HEK293 (cell line): ENCODE data around the gene HPDL.
A peak's percentile ranks its signal among the peaks of the same experiment; 100 is the strongest.

Experiments
- CTCF ChIA-PET: fragments of 350-600 bp; formaldehyde crosslinking; extraction: SDS; loops from one replicate; lab custom pipeline; 2021; ENCODE audit warnings: antibody characterized with exemption; lab: Yijun Ruan, JAX
- POLR2A ChIA-PET: fragments of 300-600 bp; formaldehyde crosslinking; extraction: SDS; loops from one replicate; lab custom pipeline; 2020; ENCODE audit warnings: antibody characterized with exemption, inconsistent platforms; lab: Yijun Ruan, JAX
- H3K27ac ChIP-seq: fragments of 200-500 bp; sonication (Bioruptor generic); 2 replicates; pipeline ENCODE4 v1.5.1; 2014; ENCODE audit warnings: low read depth, low read length, control low read depth, inconsistent platforms; ENCODE audit errors: extremely low read depth
- H3K36me3 ChIP-seq, 2 experiments: fragments of 200-500 bp in 1 of 2; sonication (Bioruptor generic) in 1 of 2; 1 replicate in 1 of 2; 2 replicates in 1 of 2; pipeline ENCODE4 v1.5.1; 2014 to 2017; ENCODE audit warnings: inconsistent platforms in 2 of 2, low read length in 2 of 2; ENCODE audit not compliant: control insufficient read depth in 2 of 2, insufficient read depth in 1 of 2
- H3K4me1 ChIP-seq: fragments of 200-500 bp; sonication (Bioruptor generic); 2 replicates; pipeline ENCODE4 v1.5.1; 2014; ENCODE audit warnings: mild to moderate bottlenecking, low read length, inconsistent platforms; ENCODE audit not compliant: control insufficient read depth, insufficient read depth
- H3K4me3 ChIP-seq: 2 replicates; pipeline ENCODE4 v1.5.1; 2011; ENCODE audit warnings: low read depth, mild to moderate bottlenecking, control low read depth, low read length, moderate library complexity
- H3K9me3 ChIP-seq: fragments of 200-500 bp; sonication (Bioruptor generic); 2 replicates; pipeline ENCODE4 v1.5.1; 2014; ENCODE audit warnings: low read depth, low read length, inconsistent platforms; ENCODE audit not compliant: control insufficient read depth, insufficient read depth
- EGR2 ChIP-seq: fragments of 450-650 bp; formaldehyde crosslinking; IDR thresholded peaks from 2 replicates; pipeline ENCODE4 v1.5.1; 2016; ENCODE audit warnings: low read depth, missing biosample characterization, missing genetic modification characterization
- HOXC10 ChIP-seq: sonication (generic); formaldehyde crosslinking; IDR thresholded peaks from 2 replicates; pipeline ENCODE4 v1.8.1; 2023; ENCODE audit warnings: mild to moderate bottlenecking, missing genetic modification reagents
- HOXD13 ChIP-seq: sonication (generic); formaldehyde crosslinking; IDR thresholded peaks from 2 replicates; pipeline ENCODE4 v1.8.0; 2022; ENCODE audit warnings: missing genetic modification reagents, borderline replicate concordance
- SALL2 ChIP-seq: fragments of 450-650 bp; formaldehyde crosslinking; IDR thresholded peaks from 2 replicates; pipeline ENCODE4 v1.5.0; 2017; ENCODE audit warnings: missing biosample characterization, mild to moderate bottlenecking, missing genetic modification characterization, borderline replicate concordance
- SP3 ChIP-seq: fragments of 450-650 bp; formaldehyde crosslinking; IDR thresholded peaks from 2 replicates; pipeline ENCODE4 v1.5.1; 2016; ENCODE audit warnings: missing biosample characterization, missing genetic modification characterization
- WT1 ChIP-seq: fragments of 450-650 bp; formaldehyde crosslinking; IDR thresholded peaks from 2 replicates; pipeline ENCODE4 v1.5.1; 2016; ENCODE audit warnings: missing biosample characterization, missing genetic modification characterization
- YY1 ChIP-seq: fragments of 450-650 bp; formaldehyde crosslinking; IDR thresholded peaks from 2 replicates; pipeline ENCODE4 v1.5.1; 2018; ENCODE audit warnings: missing biosample characterization, missing genetic modification characterization
- YY2 ChIP-seq: fragments of 450-650 bp; formaldehyde crosslinking; IDR thresholded peaks from 2 replicates; pipeline ENCODE4 v1.5.1; 2016; ENCODE audit warnings: missing biosample characterization, missing genetic modification characterization
- ZBTB21 ChIP-seq: fragments of 450-650 bp; formaldehyde crosslinking; IDR thresholded peaks from 2 replicates; pipeline ENCODE4 v1.5.1; 2017; ENCODE audit warnings: missing biosample characterization, missing genetic modification characterization
- ZBTB44 ChIP-seq: fragments of 450-650 bp; IDR thresholded peaks from 2 replicates; pipeline ENCODE4 v1.5.1; 2018; ENCODE audit warnings: missing biosample characterization, mild to moderate bottlenecking, missing genetic modification characterization
- ZNF140 ChIP-seq: fragments of 450-650 bp; formaldehyde crosslinking; IDR thresholded peaks from 2 replicates; pipeline ENCODE4 v1.5.1; 2016; ENCODE audit warnings: missing biosample characterization, missing genetic modification characterization
- ZNF155 ChIP-seq: fragments of 450-650 bp; formaldehyde crosslinking; IDR thresholded peaks from 2 replicates; pipeline ENCODE4 v1.5.1; 2016; ENCODE audit warnings: missing biosample characterization, missing genetic modification characterization
- ZNF18 ChIP-seq: fragments of 450-650 bp; formaldehyde crosslinking; IDR thresholded peaks from 2 replicates; pipeline ENCODE4 v1.5.1; 2016; ENCODE audit warnings: missing biosample characterization, missing genetic modification characterization
- ZNF214 ChIP-seq: fragments of 450-650 bp; formaldehyde crosslinking; IDR thresholded peaks from 2 replicates; pipeline ENCODE4 v1.5.1; 2017; ENCODE audit warnings: missing biosample characterization, mild to moderate bottlenecking, missing genetic modification characterization, borderline replicate concordance
- ZNF311 ChIP-seq: fragments of 450-650 bp; formaldehyde crosslinking; IDR thresholded peaks from 2 replicates; pipeline ENCODE4 v1.5.1; 2017; ENCODE audit warnings: missing biosample characterization, missing genetic modification characterization, borderline replicate concordance
- ZNF37A ChIP-seq: fragments of 450-650 bp; IDR thresholded peaks from 2 replicates; pipeline ENCODE4 v1.5.1; 2018; ENCODE audit warnings: missing biosample characterization, missing genetic modification characterization
- ZNF398 ChIP-seq: fragments of 450-650 bp; formaldehyde crosslinking; IDR thresholded peaks from 2 replicates; pipeline ENCODE4 v1.5.1; 2017; ENCODE audit warnings: missing biosample characterization, missing genetic modification characterization
- ZNF423 ChIP-seq: fragments of 450-650 bp; formaldehyde crosslinking; IDR thresholded peaks from 2 replicates; pipeline ENCODE4 v1.5.1; 2016; ENCODE audit warnings: missing biosample characterization, missing genetic modification characterization
- ZNF518A ChIP-seq: fragments of 450-650 bp; formaldehyde crosslinking; conservative IDR thresholded peaks from 2 replicates; pipeline ENCODE4 v1.5.1; 2016; ENCODE audit warnings: low read depth, missing biosample characterization, missing genetic modification characterization
- ZNF623 ChIP-seq: fragments of 450-650 bp; formaldehyde crosslinking; IDR thresholded peaks from 2 replicates; pipeline ENCODE4 v1.5.1; 2016; ENCODE audit warnings: missing biosample characterization, missing genetic modification characterization
- ZNF654 ChIP-seq: fragments of 450-650 bp; formaldehyde crosslinking; IDR thresholded peaks from 2 replicates; pipeline ENCODE4 v1.5.1; 2016; ENCODE audit warnings: low read depth, missing biosample characterization, missing genetic modification characterization
- ZNF701 ChIP-seq: fragments of 450-650 bp; formaldehyde crosslinking; IDR thresholded peaks from 2 replicates; pipeline ENCODE4 v1.5.1; 2016; ENCODE audit warnings: missing biosample characterization, missing genetic modification characterization
- ZNF768 ChIP-seq: fragments of 450-650 bp; formaldehyde crosslinking; IDR thresholded peaks from 2 replicates; pipeline ENCODE4 v1.5.1; 2018; ENCODE audit warnings: missing biosample characterization, mild to moderate bottlenecking, missing genetic modification characterization
- ZNF777 ChIP-seq: fragments of 450-650 bp; formaldehyde crosslinking; IDR thresholded peaks from 2 replicates; pipeline ENCODE4 v1.5.1; 2017; ENCODE audit warnings: missing biosample characterization, missing genetic modification characterization, borderline replicate concordance
- ZNF843 ChIP-seq: fragments of 450-650 bp; formaldehyde crosslinking; IDR thresholded peaks from 2 replicates; pipeline ENCODE4 v1.5.1; 2016; ENCODE audit warnings: missing biosample characterization, missing genetic modification characterization

The HPDL gene

GRCh38 chr1:45339789-45340558, 13.3 kb downstream of the HPDL start, which contains the start of the genes MUTYH and TOE1:
MUTYH (minus strand) TSS chr1:45340440; CDS start chr1:45334505, 5,935 bp downstream.
TOE1 (plus strand) TSS chr1:45340170; CDS start chr1:45340253, 83 bp downstream.
- peak within 1 kb of the TSS; percentile 67 for H3K4me3 ChIP-seq
- H3K9me3 ChIP-seq, result no peaks in the 10 kb centered on the region
- POLR2A ChIA-PET, result interaction anchor here (0.6 to 3.2 kb wide), 37 partner anchors 10 to 907 kb away, joined by 3 to 62 read pairs (median 6); partner anchors contain the start of genes AKR1A1, BTBD19, CCDC163 and GPBP1L1
- CTCF ChIA-PET, result interaction anchor here (0.7 to 2.3 kb wide), 12 partner anchors 9 to 884 kb away, joined by 3 to 8 read pairs (median 5); partner anchors contain the start of genes RNU5D-1 and TESK2
- H3K36me3 ChIP-seq, result peaks cover 0 to 50% of the 10 kb centered on the region in 2 experiments; a peak in 2 of 3 replicates
- H3K4me1 ChIP-seq, result no peaks in the 10 kb centered on the region
- peak within 1 kb of the TSS; percentile 75 for H3K27ac ChIP-seq
- TF ChIP-seq ZNF701 (no peak), ZNF654 (tag by site-specific recombination) (no peak), ZNF423 (tag by site-specific recombination) (0 out of 2 replicates have a peak, but pooled peaks have one; percentile 15), HOXC10 (no peak), SALL2 (no peak), ZNF140 (tag by site-specific recombination) (no peak), WT1 (tag by site-specific recombination) (no peak), ZNF155 (tag by site-specific recombination) (no peak), ZNF398 (tag by site-specific recombination) (peak; percentile 34), HOXD13 (CRISPR knock-in tag) (no peak), ZNF311 (tag by site-specific recombination) (no peak), YY1 (tag by site-specific recombination) (peak; percentile 96), ZNF518A (0 out of 2 replicates have a peak, but pooled peaks have one; percentile 19), ZBTB21 (no peak), EGR2 (peak; percentile 81), YY2 (tag by site-specific recombination) (peak; percentile 78), SP3 (tag by site-specific recombination) (peak; percentile 84), ZNF777 (tag by site-specific recombination) (peak; percentile 96), ZNF37A (no peak), ZNF623 (0 out of 2 replicates have a peak, but pooled peaks have one; percentile 15), ZBTB44 (tag by site-specific recombination) (peak; percentile 20; the same call in 1 of the 2 replicates), ZNF214 (tag by site-specific recombination) (no peak), ZNF768 (tag by site-specific recombination) (no peak), ZNF843 (peak; percentile 51), ZNF18 (tag by site-specific recombination) (no peak)
